Peyer's patch (tissue), 4 donors: Measurements from ENCODE around the gene NUDT12.

Source experiments
- POLR2A ChIP-seq, 2 donors: fragments of 450-650 bp; IDR thresholded peaks; one replicate each; pipeline ENCODE4 v1.5.1; 2017; ENCODE audit warnings: antibody characterized with exemption in 2 of 2, mild to moderate bottlenecking in 2 of 2, moderate library complexity in 2 of 2
- TF ChIP-seq, protein P1 (sequence below), 6 experiments: fragments of 450-650 bp in 4 of 6; fragments of 200-600 bp in 2 of 6; sonication (generic) in 1 of 6; IDR thresholded peaks; one replicate each; pipeline ENCODE4 v1.5.1; 2017 to 2019; ENCODE audit warnings: antibody characterized with exemption in 6 of 6, mild to moderate bottlenecking in 3 of 6, moderate library complexity in 1 of 6

DNA sequence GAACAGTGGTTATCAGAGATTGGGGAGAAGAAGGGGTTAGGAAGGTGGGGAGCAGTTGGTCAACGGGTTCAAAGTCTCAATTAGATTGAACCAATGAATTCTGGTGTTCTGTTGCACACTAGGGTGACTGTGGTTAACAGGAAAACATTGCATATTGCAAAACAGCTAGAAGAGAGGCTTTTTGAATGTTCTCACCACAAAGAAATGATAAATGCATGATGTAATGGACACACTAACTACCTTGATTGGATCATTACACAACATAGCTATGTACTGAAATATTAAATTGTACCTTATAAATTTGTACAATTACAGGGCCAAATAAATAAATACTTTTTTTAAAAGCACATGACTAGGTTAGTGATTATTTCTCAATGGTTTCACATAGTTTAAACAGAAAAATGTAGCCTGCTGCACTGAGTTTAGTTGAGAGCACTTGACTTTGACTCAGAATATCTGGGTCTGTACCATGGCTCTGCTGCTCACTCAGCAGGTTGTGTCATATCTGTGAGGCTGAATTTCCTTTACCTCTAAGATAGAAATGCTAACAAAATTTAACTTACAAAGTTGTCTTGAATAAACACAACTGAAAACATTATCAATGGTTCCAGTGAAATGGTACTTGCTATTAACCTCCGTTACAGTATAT is 30.4 kb downstream of the NUDT12 start:
- TF ChIP-seq, protein P1, sequence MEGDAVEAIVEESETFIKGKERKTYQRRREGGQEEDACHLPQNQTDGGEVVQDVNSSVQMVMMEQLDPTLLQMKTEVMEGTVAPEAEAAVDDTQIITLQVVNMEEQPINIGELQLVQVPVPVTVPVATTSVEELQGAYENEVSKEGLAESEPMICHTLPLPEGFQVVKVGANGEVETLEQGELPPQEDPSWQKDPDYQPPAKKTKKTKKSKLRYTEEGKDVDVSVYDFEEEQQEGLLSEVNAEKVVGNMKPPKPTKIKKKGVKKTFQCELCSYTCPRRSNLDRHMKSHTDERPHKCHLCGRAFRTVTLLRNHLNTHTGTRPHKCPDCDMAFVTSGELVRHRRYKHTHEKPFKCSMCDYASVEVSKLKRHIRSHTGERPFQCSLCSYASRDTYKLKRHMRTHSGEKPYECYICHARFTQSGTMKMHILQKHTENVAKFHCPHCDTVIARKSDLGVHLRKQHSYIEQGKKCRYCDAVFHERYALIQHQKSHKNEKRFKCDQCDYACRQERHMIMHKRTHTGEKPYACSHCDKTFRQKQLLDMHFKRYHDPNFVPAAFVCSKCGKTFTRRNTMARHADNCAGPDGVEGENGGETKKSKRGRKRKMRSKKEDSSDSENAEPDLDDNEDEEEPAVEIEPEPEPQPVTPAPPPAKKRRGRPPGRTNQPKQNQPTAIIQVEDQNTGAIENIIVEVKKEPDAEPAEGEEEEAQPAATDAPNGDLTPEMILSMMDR (IDR thresholded peaks at IDR 0.05), result no peak
- TF ChIP-seq POLR2A (IDR thresholded peaks at IDR 0.05), result no peak
